Kidney (tissue), 14 donors: ENCODE measurements around the gene FPR3. TPM values are rescaled to one million over a fixed set of nuclear protein-coding genes. Genes with fewer than 3 reads are reported as not detected.

ENCODE experiments used
- DNase-seq, 5 donors: peaks; one replicate each; pipeline ENCODE4 v3.0.0-alpha.2; 2013 to 2020
- FAIRE-seq: peaks from 2 replicates; lab custom pipeline; 2012; peaks lifted over from hg19 to GRCh38; lab: Jason Lieb, UNC
- H3K27ac ChIP-seq, 2 donors: one replicate each; pipeline ENCODE4 v1.7.0; 2013; ENCODE audit warnings: low read depth in 2 of 2, low read length in 2 of 2, inconsistent platforms in 1 of 2
- H3K27me3 ChIP-seq: one replicate; pipeline ENCODE4 v1.7.1; 2013; ENCODE audit warnings: low read length, inconsistent platforms; ENCODE audit not compliant: control insufficient read depth, insufficient read depth
- H3K36me3 ChIP-seq, 3 donors: one replicate each; pipeline versions ENCODE4 v1.7.0 to v1.7.1; 2013; ENCODE audit warnings: low read length in 3 of 3, control low read depth in 1 of 3, inconsistent platforms in 1 of 3; ENCODE audit not compliant: insufficient read depth in 3 of 3, control insufficient read depth in 2 of 3
- H3K4me1 ChIP-seq, 3 donors: one replicate each; pipeline versions ENCODE4 v1.7.0 to v1.7.1; 2013; ENCODE audit warnings: low read length in 3 of 3, inconsistent platforms in 1 of 3, low read depth in 1 of 3; ENCODE audit not compliant: control insufficient read depth in 2 of 3, insufficient read depth in 2 of 3
- H3K4me3 ChIP-seq, 3 donors: one replicate each; pipeline versions ENCODE4 v1.7.0 to v1.8.1; 2013; ENCODE audit warnings: low read length in 3 of 3, control low read depth in 1 of 3, inconsistent platforms in 1 of 3
- H3K9ac ChIP-seq, 3 donors: one replicate each; pipeline versions ENCODE4 v1.7.0 to v1.7.1; 2013; ENCODE audit warnings: low read length in 3 of 3, control low read depth in 1 of 3, inconsistent platforms in 1 of 3
- H3K9me3 ChIP-seq, 3 donors: one replicate each; pipeline versions ENCODE4 v1.7.0 to v1.7.1; 2013; ENCODE audit warnings: low read length in 3 of 3, control low read depth in 1 of 3, inconsistent platforms in 1 of 3; ENCODE audit not compliant: control insufficient read depth in 2 of 3, insufficient read depth in 1 of 3
- CTCF ChIP-seq: IDR thresholded peaks from 3 replicates; pipeline ENCODE4 v1.5.1; 2012; ENCODE audit warnings: mild to moderate bottlenecking, moderate library complexity, borderline replicate concordance; ENCODE audit not compliant: insufficient read depth; ENCODE audit errors: extremely low read depth
- intact Hi-C: fragments of 100-400 bp; cut with DNase I; formaldehyde crosslinking; loops from one replicate; pipeline ENCODE4 v1.11.1; 2022
- polyA plus RNA-seq: library from polyadenylated mRNA; stranded (reverse); fragments of 350-450 nt; fragmentation: Illumina TruSeq; extraction: RNeasy Lipid Tissue Mini Kit (QIAGEN cat#74804); gene quantifications from one replicate; pipeline ENCODE4 v1.2.3, GENCODE V29; 2014; ENCODE audit warnings: low read depth, low replicate concordance; ENCODE audit not compliant: insufficient read depth
- total RNA-seq: library from RNA; stranded (reverse); fragmentation: NEBNext Ultra II Directional; extraction: Animal tissue kit (Norgen Biotek cat#: 25700); gene quantifications from one replicate; pipeline ENCODE4 v1.2.1, GENCODE V29; 2021
- donor health status: control.
- donor health status: control.
- donor health status: control.
- donor health status: control.
- donor health status: control.
- donor health status: DM: yes; HTN: yes; CAD: no.
- donor health status: Normal renal cell carcinoma (clear cell type).

Gene FPR3
- total and polyA plus RNA-seq, 2 donors from 2014 or later, result 1.1 to 8.5 TPM

GRCh38 chr19:51792932-51793331 is 2.0 kb upstream of the FPR3 start:
- Histone ChIP-seq H3K4me1 (no peaks in the 10 kb centered on the region), H3K9ac (no peak overlapping the region), H3K27me3 (no peaks in the 10 kb centered on the region), H3K4me3 (no peak overlapping the region), H3K27ac (no peak overlapping the region), H3K36me3 (no peaks in the 10 kb centered on the region), H3K9me3 (no peaks in the 10 kb centered on the region)
- DNase-seq, result no peak
- FAIRE-seq, result no peak
- intact Hi-C loops, result no loop called here
- no peak for TF ChIP-seq CTCF

GRCh38 chr19:51793994-51794393 is 963 bp upstream of the FPR3 start:
- FAIRE-seq (no peak), DNase-seq (no peak)
- Histone ChIP-seq H3K9me3 (no peaks in the 10 kb centered on the region), H3K9ac (no peak overlapping the region), H3K4me3 (no peak overlapping the region), H3K36me3 (no peaks in the 10 kb centered on the region), H3K27ac (no peak overlapping the region), H3K27me3 (no peaks in the 10 kb centered on the region), H3K4me1 (peaks cover 0 to 2% (median 0%) of the 10 kb centered on the region in 3 donors)
- intact Hi-C loops, result no loop called here
- no peak for TF ChIP-seq CTCF

- no peak overlapping the region for H3K9ac ChIP-seq
- FAIRE-seq (no peak), DNase-seq (no peak)
- H3K27me3 ChIP-seq, result no peaks in the 10 kb centered on the region
- TF ChIP-seq CTCF, result no peak
- intact Hi-C loops, result no loop called here
- peaks cover 0 to 5% (median 0%) of the 10 kb centered on the region in 3 donors for H3K4me1 ChIP-seq
- H3K4me3 ChIP-seq, result no peak overlapping the region
- H3K36me3 ChIP-seq, result no peaks in the 10 kb centered on the region
- no peak overlapping the region for H3K27ac ChIP-seq
- H3K9me3 ChIP-seq, result no peaks in the 10 kb centered on the region
Observed at GRCh38 chr19:51796195-51796679, 1.3 kb downstream of the FPR3 start.

- Histone ChIP-seq H3K4me3 (no peak overlapping the region), H3K4me1 (peaks cover 0 to 5% (median 0%) of the 10 kb centered on the region in 3 donors), H3K36me3 (no peaks in the 10 kb centered on the region), H3K9ac (no peak overlapping the region), H3K9me3 (no peaks in the 10 kb centered on the region), H3K27me3 (no peaks in the 10 kb centered on the region), H3K27ac (no peak overlapping the region)
- TF ChIP-seq CTCF, result no peak
- intact Hi-C loops, result no loop called here
- DNase-seq (no peak), FAIRE-seq (no peak)
Observed at GRCh38 chr19:51797480-51797879, 2.5 kb downstream of the FPR3 start.
